Retinal pigment epithelial cell (primary cell): ENCODE results near the gene NPEPPS.

ENCODE experiments used
- DNase-seq: peaks from one replicate; pipeline ENCODE4 v3.0.0-alpha.2; 2010; ENCODE audit warnings: low read depth
- H3K4me3 ChIP-seq: 2 replicates; pipeline ENCODE4 v1.5.1; 2011; ENCODE audit warnings: mild to moderate bottlenecking, low read length, control low read depth, moderate library complexity
- TF ChIP-seq, protein P1 (sequence below): conservative IDR thresholded peaks from 2 replicates; pipeline ENCODE4 v1.5.1; 2011; ENCODE audit warnings: low read depth, low read length, control low read depth, inconsistent platforms

Gene NPEPPS

DNA sequence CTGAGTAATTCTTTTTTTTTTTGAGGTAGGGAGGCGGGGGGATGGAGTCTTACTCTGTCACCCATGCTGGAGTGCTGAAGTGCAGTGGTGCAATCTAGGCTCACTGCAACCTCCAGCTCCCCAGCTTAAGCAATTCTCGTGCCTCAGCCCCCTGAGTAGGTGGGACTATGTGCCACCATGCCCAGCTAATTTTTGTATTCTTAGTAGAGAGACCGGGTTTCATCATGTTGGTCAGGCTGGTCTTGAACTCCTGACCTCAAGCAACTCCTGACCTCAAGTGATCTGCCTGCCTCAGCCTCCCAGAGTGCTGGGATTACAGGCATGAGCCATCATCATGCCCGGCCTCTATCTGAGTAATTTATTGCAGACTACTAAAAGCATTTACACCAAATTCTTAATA lies 138.2 kb downstream of the NPEPPS start:
- TF ChIP-seq, protein P1, sequence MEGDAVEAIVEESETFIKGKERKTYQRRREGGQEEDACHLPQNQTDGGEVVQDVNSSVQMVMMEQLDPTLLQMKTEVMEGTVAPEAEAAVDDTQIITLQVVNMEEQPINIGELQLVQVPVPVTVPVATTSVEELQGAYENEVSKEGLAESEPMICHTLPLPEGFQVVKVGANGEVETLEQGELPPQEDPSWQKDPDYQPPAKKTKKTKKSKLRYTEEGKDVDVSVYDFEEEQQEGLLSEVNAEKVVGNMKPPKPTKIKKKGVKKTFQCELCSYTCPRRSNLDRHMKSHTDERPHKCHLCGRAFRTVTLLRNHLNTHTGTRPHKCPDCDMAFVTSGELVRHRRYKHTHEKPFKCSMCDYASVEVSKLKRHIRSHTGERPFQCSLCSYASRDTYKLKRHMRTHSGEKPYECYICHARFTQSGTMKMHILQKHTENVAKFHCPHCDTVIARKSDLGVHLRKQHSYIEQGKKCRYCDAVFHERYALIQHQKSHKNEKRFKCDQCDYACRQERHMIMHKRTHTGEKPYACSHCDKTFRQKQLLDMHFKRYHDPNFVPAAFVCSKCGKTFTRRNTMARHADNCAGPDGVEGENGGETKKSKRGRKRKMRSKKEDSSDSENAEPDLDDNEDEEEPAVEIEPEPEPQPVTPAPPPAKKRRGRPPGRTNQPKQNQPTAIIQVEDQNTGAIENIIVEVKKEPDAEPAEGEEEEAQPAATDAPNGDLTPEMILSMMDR: no peak

DNA sequence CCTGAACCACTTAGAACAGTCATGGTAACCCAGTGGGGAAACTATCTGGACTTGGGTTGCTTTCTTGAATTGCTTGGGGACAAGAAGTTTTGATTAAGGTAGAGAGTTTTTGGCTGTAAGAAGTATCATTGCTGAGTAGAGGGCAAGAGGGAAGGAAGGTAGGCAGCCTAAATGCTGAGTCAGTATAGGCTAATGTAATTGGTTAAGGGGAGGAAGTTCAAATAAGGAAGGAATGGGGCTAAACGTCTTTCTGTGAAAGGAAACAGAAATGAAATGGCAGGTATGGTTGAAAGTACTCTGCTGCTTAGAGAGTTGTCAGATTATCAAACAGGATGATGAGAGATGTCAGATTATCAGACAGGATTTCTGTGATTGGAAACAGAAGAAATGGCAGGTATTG lies 139.2 kb downstream of the NPEPPS start:
- no peak for DNase-seq

More for the DNA sequence above, 138.2 kb downstream of the NPEPPS start:
- no peak for DNase-seq
- no peak overlapping the region for H3K4me3 ChIP-seq

More for the DNA sequence above, 139.2 kb downstream of the NPEPPS start:
- TF ChIP-seq, protein P1: no peak
- no peak overlapping the region for H3K4me3 ChIP-seq
